CD8-positive, alpha-beta memory T cell (primary cell): ENCODE results near the gene INPPL1. TPM values are rescaled to one million over a fixed set of nuclear protein-coding genes. Genes with fewer than 3 reads are reported as not detected.

ENCODE experiments used
- CTCF ChIA-PET: fragments of 350-600 bp; sonication (Branson Sonifier 250); formaldehyde crosslinking; loops from one replicate; lab custom pipeline; 2021; ENCODE audit warnings: antibody characterized with exemption; lab: Charles Lee
- POLR2A ChIA-PET: fragments of 350-600 bp; sonication (Branson Sonifier 250); formaldehyde crosslinking; loops from one replicate; lab custom pipeline; 2021; ENCODE audit warnings: antibody characterized with exemption; lab: Charles Lee
- DNase-seq, 5 donors: peaks; one replicate each; pipeline versions ENCODE4 v3.0.0 to v3.0.0-alpha.2; 2020 to 2022; ENCODE audit warnings: mixed read lengths in 1 of 5
- H3K27ac ChIP-seq: one replicate; pipeline ENCODE4 v1.7.0; 2013; ENCODE audit warnings: low read depth, mild to moderate bottlenecking, low read length, moderate library complexity
- H3K27me3 ChIP-seq: 2 replicates; pipeline ENCODE4 v1.7.0; 2013; ENCODE audit warnings: low read length, mild to moderate bottlenecking; ENCODE audit not compliant: insufficient read depth, poor library complexity, severe bottlenecking
- H3K36me3 ChIP-seq: 2 replicates; pipeline ENCODE4 v1.7.0; 2013; ENCODE audit warnings: mild to moderate bottlenecking, low read length, moderate library complexity; ENCODE audit not compliant: insufficient read depth
- H3K4me1 ChIP-seq: 2 replicates; pipeline ENCODE4 v1.7.0; 2013; ENCODE audit warnings: mild to moderate bottlenecking, low read length, moderate library complexity; ENCODE audit not compliant: insufficient read depth
- H3K4me3 ChIP-seq: 2 replicates; pipeline ENCODE4 v1.7.0; 2013; ENCODE audit warnings: mild to moderate bottlenecking, low read length
- H3K9me3 ChIP-seq: 2 replicates; pipeline ENCODE4 v1.7.0; 2013; ENCODE audit warnings: mild to moderate bottlenecking, low read length
- H3K27ac Mint-ChIP-seq, 8 donors: one replicate each; pipeline ENCODE4 v1.8.0; 2020 to 2021; ENCODE audit warnings: mixed read lengths in 8 of 8, mild to moderate bottlenecking in 6 of 8, inconsistent platforms in 3 of 8, moderate library complexity in 3 of 8
- H3K27me3 Mint-ChIP-seq, 2 donors: one replicate each; pipeline ENCODE4 v1.8.0; 2020 to 2021; ENCODE audit warnings: mixed read lengths in 2 of 2, mild to moderate bottlenecking in 1 of 2, moderate library complexity in 1 of 2
- H3K36me3 Mint-ChIP-seq, 3 donors: one replicate each; pipeline ENCODE4 v1.8.0; 2020 to 2021; ENCODE audit warnings: mixed read lengths in 3 of 3, inconsistent platforms in 1 of 3, mild to moderate bottlenecking in 1 of 3
- H3K4me1 Mint-ChIP-seq, 3 donors: one replicate each; pipeline ENCODE4 v1.8.0; 2020 to 2021; ENCODE audit warnings: mixed read lengths in 3 of 3, inconsistent platforms in 1 of 3, mild to moderate bottlenecking in 1 of 3
- H3K4me3 Mint-ChIP-seq, 7 donors: one replicate each; pipeline ENCODE4 v1.8.0; 2020 to 2021; ENCODE audit warnings: mixed read lengths in 7 of 7, mild to moderate bottlenecking in 6 of 7, moderate library complexity in 4 of 7, inconsistent platforms in 2 of 7
- H3K9me3 Mint-ChIP-seq, 5 donors: one replicate each; pipeline ENCODE4 v1.8.0; 2020 to 2022; ENCODE audit warnings: mixed read lengths in 5 of 5, mild to moderate bottlenecking in 3 of 5, moderate library complexity in 2 of 5, inconsistent platforms in 1 of 5
- polyA plus RNA-seq: library from polyadenylated mRNA; unstranded; fragments of 300-500 nt; fragmentation: Illumina TruSeq; gene quantifications from one replicate; pipeline ENCODE4 v1.2.3, GENCODE V29; 2021
- total RNA-seq, 2 experiments: library from RNA; stranded (reverse); gene quantifications; one replicate each; pipeline ENCODE4 v1.2.3, GENCODE V29; 2021

INPPL1 gene
- total and polyA plus RNA-seq, 3 experiments from 2014 or later, result 11.3 to 103 (median 97.2) TPM

GRCh38 chr11:72271980-72272379 lies 47.4 kb downstream of the INPPL1 start:
- Mint-ChIP-seq H3K9me3 (no peaks in the 10 kb centered on the region), H3K4me1 (peaks cover 3 to 11% (median 7%) of the 10 kb centered on the region in 3 donors), H3K36me3 (peaks cover 0 to 2% (median 0%) of the 10 kb centered on the region in 3 donors), H3K27me3 (peaks cover 4 to 44% of the 10 kb centered on the region in 2 donors), H3K4me3 (no peak overlapping the region), H3K27ac (no peak overlapping the region)
- CTCF ChIA-PET, result no interaction called here
- Histone ChIP-seq H3K4me3 (no peak overlapping the region), H3K9me3 (no peaks in the 10 kb centered on the region), H3K27ac (no peak overlapping the region), H3K27me3 (no peaks in the 10 kb centered on the region), H3K36me3 (no peaks in the 10 kb centered on the region), H3K4me1 (no peaks in the 10 kb centered on the region)
- POLR2A ChIA-PET, result no interaction called here
- DNase-seq, result no peak

- no peak overlapping the region for H3K4me3 Mint-ChIP-seq
- H3K27ac Mint-ChIP-seq, result no peak overlapping the region
- H3K4me1 ChIP-seq, result no peaks in the 10 kb centered on the region
- POLR2A ChIA-PET, result no interaction called here
- CTCF ChIA-PET, result no interaction called here
- no peak overlapping the region for H3K27ac ChIP-seq
- peaks cover 4% of the 10 kb centered on the region for H3K27me3 ChIP-seq
- peaks cover 12 to 50% of the 10 kb centered on the region in 2 donors for H3K27me3 Mint-ChIP-seq
- H3K36me3 ChIP-seq, result no peaks in the 10 kb centered on the region
- peaks cover 0 to 3% (median 0%) of the 10 kb centered on the region in 5 donors for H3K9me3 Mint-ChIP-seq
- H3K36me3 Mint-ChIP-seq, result peaks cover 0 to 2% (median 0%) of the 10 kb centered on the region in 3 donors
- H3K9me3 ChIP-seq, result no peaks in the 10 kb centered on the region
- no peak for DNase-seq
- H3K4me3 ChIP-seq, result no peak overlapping the region
- H3K4me1 Mint-ChIP-seq, result peaks cover 2 to 7% (median 7%) of the 10 kb centered on the region in 3 donors
Measured at GRCh38 chr11:72274435-72274834, 49.9 kb downstream of the INPPL1 start.

- Histone ChIP-seq H3K4me1 (no peaks in the 10 kb centered on the region), H3K9me3 (no peaks in the 10 kb centered on the region), H3K27ac (no peak overlapping the region), H3K27me3 (peaks cover 10% of the 10 kb centered on the region), H3K36me3 (no peaks in the 10 kb centered on the region), H3K4me3 (no peak overlapping the region)
- DNase-seq, result no peak
- H3K27ac Mint-ChIP-seq, result no peak overlapping the region
- peaks cover 0 to 5% (median 0%) of the 10 kb centered on the region in 3 donors for H3K36me3 Mint-ChIP-seq
- POLR2A ChIA-PET, result no interaction called here
- CTCF ChIA-PET, result interaction anchor here (1.3 kb wide), 1 partner anchor 11 kb away, joined by 3 read pairs; no protein-coding TSS in a partner anchor
- peaks cover 0 to 3% (median 0%) of the 10 kb centered on the region in 5 donors for H3K9me3 Mint-ChIP-seq
- no peak overlapping the region for H3K4me3 Mint-ChIP-seq
- no peaks in the 10 kb centered on the region for H3K4me1 Mint-ChIP-seq
- peaks cover 24 to 67% of the 10 kb centered on the region in 2 donors for H3K27me3 Mint-ChIP-seq
Measured at GRCh38 chr11:72278905-72279304, 54.3 kb downstream of the INPPL1 start.

GRCh38 chr11:72280037-72280436 lies 55.5 kb downstream of the INPPL1 start:
- Histone ChIP-seq H3K36me3 (no peaks in the 10 kb centered on the region), H3K27ac (no peak overlapping the region), H3K9me3 (no peaks in the 10 kb centered on the region), H3K4me3 (no peak overlapping the region), H3K4me1 (no peaks in the 10 kb centered on the region), H3K27me3 (peaks cover 10% of the 10 kb centered on the region)
- Mint-ChIP-seq H3K36me3 (peaks cover 0 to 5% (median 0%) of the 10 kb centered on the region in 3 donors), H3K9me3 (peaks cover 0 to 3% (median 0%) of the 10 kb centered on the region in 5 donors), H3K4me1 (no peaks in the 10 kb centered on the region), H3K27ac (no peak overlapping the region), H3K27me3 (peaks cover 28 to 67% of the 10 kb centered on the region in 2 donors), H3K4me3 (no peak overlapping the region)
- ChIA-PET CTCF (interaction anchor here (1.3 kb wide), 1 partner anchor 10 kb away, joined by 3 read pairs; no protein-coding TSS in a partner anchor), POLR2A (no interaction called here)
- no peak for DNase-seq

GRCh38 chr11:72280726-72281315 lies 56.3 kb downstream of the INPPL1 start:
- ChIA-PET CTCF (no interaction called here), POLR2A (no interaction called here)
- DNase-seq, result no peak
- Mint-ChIP-seq H3K27me3 (peaks cover 28 to 64% of the 10 kb centered on the region in 2 donors), H3K9me3 (peaks cover 0 to 3% (median 0%) of the 10 kb centered on the region in 5 donors), H3K36me3 (peaks cover 0 to 5% (median 0%) of the 10 kb centered on the region in 3 donors), H3K27ac (no peak overlapping the region), H3K4me3 (no peak overlapping the region), H3K4me1 (no peaks in the 10 kb centered on the region)
- Histone ChIP-seq H3K9me3 (no peaks in the 10 kb centered on the region), H3K4me1 (no peaks in the 10 kb centered on the region), H3K4me3 (no peak overlapping the region), H3K36me3 (no peaks in the 10 kb centered on the region), H3K27me3 (peaks cover 10% of the 10 kb centered on the region), H3K27ac (no peak overlapping the region)

GRCh38 chr11:72283947-72284346 lies 59.4 kb downstream of the INPPL1 start:
- Histone ChIP-seq H3K4me3 (no peak overlapping the region), H3K36me3 (no peaks in the 10 kb centered on the region), H3K4me1 (no peaks in the 10 kb centered on the region), H3K9me3 (no peaks in the 10 kb centered on the region), H3K27me3 (peaks cover 5% of the 10 kb centered on the region), H3K27ac (no peak overlapping the region)
- Mint-ChIP-seq H3K9me3 (no peaks in the 10 kb centered on the region), H3K36me3 (peaks cover 0 to 5% (median 0%) of the 10 kb centered on the region in 3 donors), H3K27me3 (peaks cover 19 to 44% of the 10 kb centered on the region in 2 donors), H3K27ac (no peak overlapping the region), H3K4me3 (no peak overlapping the region), H3K4me1 (no peaks in the 10 kb centered on the region)
- DNase-seq, result no peak
- ChIA-PET POLR2A (no interaction called here), CTCF (no interaction called here)

GRCh38 chr11:72287293-72287692 lies 62.7 kb downstream of the INPPL1 start:
- DNase-seq, result no peak
- H3K27ac ChIP-seq, result no peak overlapping the region
- ChIA-PET CTCF (interaction anchor here (1.2 kb wide), 1 partner anchor 158 kb away, joined by 3 read pairs; no protein-coding TSS in a partner anchor), POLR2A (no interaction called here)
- H3K36me3 Mint-ChIP-seq, result no peaks in the 10 kb centered on the region
- peaks cover 8 to 20% of the 10 kb centered on the region in 2 donors for H3K27me3 Mint-ChIP-seq
- no peaks in the 10 kb centered on the region for H3K36me3 ChIP-seq
- H3K9me3 Mint-ChIP-seq, result no peaks in the 10 kb centered on the region
- H3K4me3 Mint-ChIP-seq, result no peak overlapping the region
- no peaks in the 10 kb centered on the region for H3K4me1 ChIP-seq
- no peaks in the 10 kb centered on the region for H3K4me1 Mint-ChIP-seq
- peaks cover 5% of the 10 kb centered on the region for H3K27me3 ChIP-seq
- no peaks in the 10 kb centered on the region for H3K9me3 ChIP-seq
- H3K27ac Mint-ChIP-seq, result no peak overlapping the region
- no peak overlapping the region for H3K4me3 ChIP-seq
